ENCODE measurements around the gene UNC119. TPM values are rescaled to one million over a fixed set of nuclear protein-coding genes. Genes with fewer than 3 reads are reported as not detected.

The UNC119 gene
- total and polyA plus RNA-seq, 2 of the 13 experiments (the other 11 are each of a cell fraction or from before 2014, with no cell fraction given): 10.4 to 63.1 TPM

DNA sequence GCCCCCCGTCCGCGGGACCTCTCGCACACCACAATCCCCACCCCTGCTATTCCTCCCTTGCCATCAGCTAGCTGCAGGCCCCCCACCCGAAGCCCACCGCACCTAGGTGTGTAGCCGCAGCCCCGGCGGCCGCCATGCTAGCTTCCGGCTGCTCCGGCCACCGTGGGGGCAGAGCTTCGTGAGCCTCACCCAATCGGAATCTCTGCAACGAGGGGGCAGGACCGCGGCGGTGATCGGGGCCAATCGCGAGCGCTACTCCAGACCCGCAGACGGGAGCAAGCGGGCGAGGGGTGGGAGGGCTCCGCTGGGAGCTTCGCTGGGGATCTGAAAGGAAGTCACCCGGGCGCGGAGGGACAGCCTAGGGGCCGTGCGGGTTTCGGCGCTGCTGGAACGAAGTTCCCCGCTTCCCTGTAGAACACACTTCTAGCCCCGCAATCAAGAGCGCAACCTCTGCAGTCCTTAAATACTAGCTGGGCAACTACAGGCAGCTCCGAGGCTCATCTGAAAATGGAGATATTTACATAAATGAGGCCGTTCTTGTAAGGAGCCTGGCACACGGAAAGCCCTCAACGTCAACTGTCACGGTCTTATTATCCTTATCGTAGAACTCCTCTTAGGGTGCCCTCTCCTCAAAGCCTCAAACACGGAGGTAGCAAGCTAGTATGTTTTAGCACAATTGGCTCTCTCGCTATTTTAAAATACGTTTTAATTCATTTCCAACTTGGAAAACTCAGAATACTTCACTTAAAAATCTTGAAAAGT, 19.1 kb upstream of the UNC119 start, which contains the start of gene PIGS (continued):
- TF ChIP-seq JDP2 (CRISPR knock-in tag; IDR thresholded peaks at IDR 0.05; ENCODE audit: borderline replicate concordance) (no peak), ZNF501 (CRISPR knock-in tag; IDR thresholded peaks at IDR 0.05) (peak; percentile 87; the same call in 1 of the 2 replicates), ZNF784 (CRISPR knock-in tag; IDR thresholded peaks at IDR 0.05; ENCODE audit: borderline replicate concordance) (peak; percentile 74; the same call in 1 of the 2 replicates), TEF (CRISPR knock-in tag; IDR thresholded peaks at IDR 0.05) (0 out of 2 replicates have a peak, but pooled peaks have one; percentile 7), SPEN (CRISPR knock-in tag; IDR thresholded peaks at IDR 0.05; ENCODE audit: low read depth) (peak; percentile 60; the same call in 1 of the 2 replicates), SIN3B (IDR thresholded peaks at IDR 0.05; ENCODE audit: low read length) (0 out of 2 replicates have a peak, but pooled peaks have one; percentile 38), BRD4 (CRISPR knock-in tag; IDR thresholded peaks at IDR 0.05) (no peak), ZNF780A (CRISPR knock-in tag; IDR thresholded peaks at IDR 0.05) (no peak), SP1 (IDR thresholded peaks at IDR 0.05) (no peak), SP1 (CRISPR knock-in tag; IDR thresholded peaks at IDR 0.05) (0 out of 2 replicates have a peak, but pooled peaks have one; percentile 41), PHF21A (CRISPR knock-in tag; IDR thresholded peaks at IDR 0.05) (peak; percentile 62; the same call in 1 of the 2 replicates), ARID4A (CRISPR knock-in tag; IDR thresholded peaks at IDR 0.05; ENCODE audit: borderline replicate concordance) (peak; percentile 93), ASH2L (IDR thresholded peaks at IDR 0.05; ENCODE audit: insufficient read length, low read depth, low read length) (peak; percentile 66), PITX1 (CRISPR knock-in tag; IDR thresholded peaks at IDR 0.05) (peak; percentile 28; the same call in 1 of the 2 replicates), NR2F1 (CRISPR knock-in tag; IDR thresholded peaks at IDR 0.05) (no peak)
- TF ChIP-seq, protein P1, sequence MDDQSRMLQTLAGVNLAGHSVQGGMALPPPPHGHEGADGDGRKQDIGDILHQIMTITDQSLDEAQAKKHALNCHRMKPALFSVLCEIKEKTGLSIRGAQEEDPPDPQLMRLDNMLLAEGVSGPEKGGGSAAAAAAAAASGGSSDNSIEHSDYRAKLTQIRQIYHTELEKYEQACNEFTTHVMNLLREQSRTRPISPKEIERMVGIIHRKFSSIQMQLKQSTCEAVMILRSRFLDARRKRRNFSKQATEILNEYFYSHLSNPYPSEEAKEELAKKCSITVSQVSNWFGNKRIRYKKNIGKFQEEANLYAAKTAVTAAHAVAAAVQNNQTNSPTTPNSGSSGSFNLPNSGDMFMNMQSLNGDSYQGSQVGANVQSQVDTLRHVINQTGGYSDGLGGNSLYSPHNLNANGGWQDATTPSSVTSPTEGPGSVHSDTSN (CRISPR knock-in tag; IDR thresholded peaks at IDR 0.05; ENCODE audit: borderline replicate concordance): no peak
